H9 (cell line): ENCODE measurements around the gene ADARB2. TPM values are rescaled to one million over a fixed set of nuclear protein-coding genes. Genes with fewer than 3 reads are reported as not detected.

Source experiments
- DNase-seq: peaks from one replicate; pipeline ENCODE4 v3.0.0-alpha.2; 2017
- H2AFZ ChIP-seq: one replicate; pipeline ENCODE4 v1.6.1; 2013; ENCODE audit warnings: mild to moderate bottlenecking, low read length, control low read depth, moderate library complexity
- H2AK5ac ChIP-seq: 2 replicates; pipeline ENCODE4 v1.6.1; 2013; ENCODE audit warnings: low read length, control low read depth, mixed read lengths; ENCODE audit not compliant: insufficient read length
- H2BK120ac ChIP-seq: one replicate; pipeline ENCODE4 v1.6.1; 2013; ENCODE audit warnings: low read depth, mild to moderate bottlenecking, low read length, control low read depth, inconsistent platforms; ENCODE audit not compliant: poor library complexity, severe bottlenecking
- H2BK12ac ChIP-seq: 2 replicates; pipeline ENCODE4 v1.6.1; 2013; ENCODE audit warnings: low read length, control low read depth, mixed read lengths, low read depth; ENCODE audit not compliant: insufficient read length
- H2BK15ac ChIP-seq: 2 replicates; pipeline ENCODE4 v1.6.1; 2013; ENCODE audit warnings: low read depth, low read length, control low read depth
- H2BK20ac ChIP-seq: one replicate; pipeline ENCODE4 v1.6.1; 2013; ENCODE audit warnings: low read depth, mild to moderate bottlenecking, low read length, control low read depth, inconsistent platforms; ENCODE audit not compliant: poor library complexity, severe bottlenecking
- H2BK5ac ChIP-seq: 2 replicates; pipeline ENCODE4 v1.6.1; 2013; ENCODE audit warnings: low read length, control low read depth, mixed read lengths; ENCODE audit not compliant: insufficient read length
- H3K14ac ChIP-seq: 2 replicates; pipeline ENCODE4 v1.6.1; 2013; ENCODE audit warnings: low read length, control low read depth; ENCODE audit not compliant: insufficient read depth
- H3K18ac ChIP-seq: 2 replicates; pipeline ENCODE4 v1.6.1; 2013; ENCODE audit warnings: low read depth, mild to moderate bottlenecking, mixed read lengths, low read length, control low read depth; ENCODE audit not compliant: insufficient read length
- H3K23ac ChIP-seq: 2 replicates; pipeline ENCODE4 v1.6.1; 2013; ENCODE audit warnings: low read length, control low read depth, mixed read lengths, low read depth; ENCODE audit not compliant: insufficient read length
- H3K23me2 ChIP-seq: 2 replicates; pipeline ENCODE4 v1.6.1; 2013; ENCODE audit warnings: low read depth, mild to moderate bottlenecking, mixed read lengths, low read length, control low read depth; ENCODE audit not compliant: insufficient read length, poor library complexity, severe bottlenecking
- H3K27ac ChIP-seq: 2 replicates; pipeline ENCODE4 v1.5.1; 2013; ENCODE audit warnings: low read length, control low read depth, mixed read lengths, low read depth; ENCODE audit not compliant: insufficient read length
- H3K27me3 ChIP-seq: 2 replicates; pipeline ENCODE4 v1.6.1; 2013; ENCODE audit warnings: low read length, control low read depth, inconsistent platforms; ENCODE audit not compliant: insufficient read depth
- H3K4ac ChIP-seq: 2 replicates; pipeline ENCODE4 v1.6.1; 2013; ENCODE audit warnings: low read depth, mild to moderate bottlenecking, control low read depth, inconsistent platforms, low read length, moderate library complexity
- H3K4me1 ChIP-seq: 2 replicates; pipeline ENCODE4 v1.6.1; 2013; ENCODE audit warnings: low read length, control low read depth, inconsistent platforms; ENCODE audit not compliant: insufficient read depth
- H3K4me2 ChIP-seq: 2 replicates; pipeline ENCODE4 v1.6.1; 2013; ENCODE audit warnings: low read length, control low read depth, mixed read lengths; ENCODE audit not compliant: insufficient read length, insufficient read depth
- H3K56ac ChIP-seq: 2 replicates; pipeline ENCODE4 v1.6.1; 2013; ENCODE audit warnings: low read depth, mild to moderate bottlenecking, mixed read lengths, low read length, control low read depth; ENCODE audit not compliant: insufficient read length
- H3K79me1 ChIP-seq: 2 replicates; pipeline ENCODE4 v1.6.1; 2013; ENCODE audit warnings: low read depth, mild to moderate bottlenecking, moderate library complexity, low read length, control low read depth, inconsistent platforms; ENCODE audit not compliant: insufficient read depth, poor library complexity, severe bottlenecking
- H3K79me2 ChIP-seq: 2 replicates; pipeline ENCODE4 v1.6.1; 2013; ENCODE audit warnings: low read length, control low read depth, inconsistent platforms; ENCODE audit not compliant: insufficient read depth
- H3K9ac ChIP-seq: 2 replicates; pipeline ENCODE4 v1.6.1; 2013; ENCODE audit warnings: low read length, control low read depth, mixed read lengths; ENCODE audit not compliant: insufficient read length; ENCODE audit errors: extremely low read depth
- H3K9me3 ChIP-seq: one replicate; pipeline ENCODE4 v1.6.1; 2013; ENCODE audit warnings: low read depth, low read length, inconsistent platforms; ENCODE audit not compliant: control insufficient read depth
- H3T11ph ChIP-seq: one replicate; pipeline ENCODE4 v1.6.1; 2013; ENCODE audit warnings: mild to moderate bottlenecking, low read length, control low read depth, inconsistent platforms
- H4K20me1 ChIP-seq: one replicate; pipeline ENCODE4 v1.6.1; 2013; ENCODE audit not compliant: control insufficient read depth, insufficient read length, insufficient read depth
- H4K5ac ChIP-seq: 2 replicates; pipeline ENCODE4 v1.6.1; 2013; ENCODE audit warnings: low read depth, mild to moderate bottlenecking, mixed read lengths, low read length, control low read depth; ENCODE audit not compliant: insufficient read length
- H4K8ac ChIP-seq: replicated peaks from 2 replicates; pipeline ENCODE4 v1.6.1; 2013; ENCODE audit warnings: low read length, control low read depth, mixed read lengths, low read depth; ENCODE audit not compliant: insufficient read length
- H4K91ac ChIP-seq: 2 replicates; pipeline ENCODE4 v1.6.1; 2013; ENCODE audit warnings: low read depth, mild to moderate bottlenecking, moderate library complexity, mixed read lengths, low read length, control low read depth; ENCODE audit not compliant: insufficient read length
- H3K27ac Mint-ChIP-seq, 3 experiments: 2 replicates in 2 of 3; 3 replicates in 1 of 3; pipeline ENCODE4 v1.8.0; 2020 to 2021; ENCODE audit warnings: mixed read lengths in 3 of 3, mild to moderate bottlenecking in 1 of 3, moderate library complexity in 1 of 3
- H3K27me3 Mint-ChIP-seq: 2 replicates; pipeline ENCODE4 v1.8.0; 2021; ENCODE audit warnings: low read depth, mild to moderate bottlenecking, moderate library complexity, mixed read lengths
- H3K36me3 Mint-ChIP-seq, 3 experiments: 2 replicates in 2 of 3; 3 replicates in 1 of 3; pipeline ENCODE4 v1.8.0; 2020 to 2021; ENCODE audit warnings: low read depth in 3 of 3, mixed read lengths in 3 of 3; ENCODE audit not compliant: insufficient read depth in 1 of 3
- H3K4me1 Mint-ChIP-seq, 2 experiments: 2 replicates each; pipeline ENCODE4 v1.8.0; 2020; ENCODE audit warnings: mixed read lengths in 2 of 2
- H3K4me3 Mint-ChIP-seq, 2 experiments: 2 replicates in 1 of 2; 3 replicates in 1 of 2; pipeline ENCODE4 v1.8.0; 2020 to 2021; ENCODE audit warnings: mild to moderate bottlenecking in 2 of 2, mixed read lengths in 2 of 2, moderate library complexity in 1 of 2
- H3K9me3 Mint-ChIP-seq, 2 experiments: 2 replicates in 1 of 2; 3 replicates in 1 of 2; pipeline ENCODE4 v1.8.0; 2020; ENCODE audit warnings: mild to moderate bottlenecking in 2 of 2, mixed read lengths in 2 of 2, moderate library complexity in 1 of 2
- CTCF ChIP-seq: fragments of 200-600 bp; sonication (generic); conservative IDR thresholded peaks from 3 replicates; pipeline ENCODE4 v1.8.0; 2021; ENCODE audit warnings: antibody characterized with exemption, mild to moderate bottlenecking
- WGBS: extraction: QIAGEN DNeasy Blood & Tissue Kit; methylation state at CpG from one replicate; pipeline ENCODE4 v1.1.7; 2013; ENCODE audit warnings: missing lambda C conversion rate, low lambda C conversion rate, mixed read lengths; ENCODE audit not compliant: insufficient read length; ENCODE audit errors: extremely low coverage; 5-methylcytosine and 5-hydroxymethylcytosine counted together
- total RNA-seq: library from RNA; stranded (reverse); gene quantifications from 2 replicates; pipeline ENCODE4 v1.2.1, GENCODE V29; 2021

ADARB2 gene
- total RNA-seq, 1 experiment from 2014 or later = 0.87 TPM

DNA sequence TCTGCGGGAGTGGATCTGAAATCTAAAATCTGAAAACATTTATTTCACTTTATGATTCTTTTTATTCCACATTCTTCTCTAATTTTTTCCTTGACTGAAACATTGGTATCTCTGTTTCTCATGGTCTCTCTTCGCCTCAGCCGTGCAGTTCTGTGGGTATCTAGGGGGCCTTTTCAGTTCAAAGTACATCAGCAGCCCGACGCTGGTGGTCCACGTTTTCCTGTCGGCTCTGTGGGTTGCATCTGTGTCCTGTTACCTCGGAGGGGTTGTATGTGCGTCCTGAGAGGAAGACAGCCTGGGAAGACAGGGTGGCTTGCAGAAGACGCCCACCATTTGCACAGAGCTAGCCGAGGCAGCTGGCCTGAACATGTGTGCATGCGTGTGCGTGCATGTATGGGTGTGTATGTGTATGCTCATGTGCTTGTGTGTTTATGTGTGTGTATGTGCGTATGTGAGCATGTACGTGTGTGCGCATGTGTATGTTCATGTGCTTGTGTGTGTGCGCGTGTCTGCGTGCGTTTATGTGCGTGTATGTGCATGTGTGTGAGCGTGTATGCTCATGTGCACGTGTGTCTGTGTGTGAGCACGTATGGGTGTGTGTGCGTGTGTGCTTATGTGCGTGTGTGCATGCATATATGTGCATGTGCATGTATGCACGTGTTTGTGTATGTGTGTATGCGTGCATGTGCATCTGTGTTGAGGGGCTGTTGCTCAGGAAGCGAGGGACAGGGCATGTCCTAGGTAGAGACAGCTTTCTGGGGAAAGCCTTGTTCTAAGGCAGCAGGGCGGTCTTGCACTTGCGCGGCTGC is 211.8 kb downstream of the ADARB2 start:
- Mint-ChIP-seq H3K4me3 (no peak overlapping the region), H3K27me3 (peaks cover 8% of the 10 kb centered on the region), H3K27ac (no peak overlapping the region), H3K36me3 (no peaks in the 10 kb centered on the region; a peak in 3 of 7 replicates), H3K9me3 (no peaks in the 10 kb centered on the region), H3K4me1 (peaks cover 40 to 47% of the 10 kb centered on the region in 2 experiments)
- H3K56ac ChIP-seq = no peak overlapping the region
- no peak overlapping the region for H2BK5ac ChIP-seq
- no peaks in the 10 kb centered on the region for H3K23me2 ChIP-seq
- H3K4ac ChIP-seq = no peak overlapping the region
- no peak overlapping the region for H3K9ac ChIP-seq
- peaks cover 3% of the 10 kb centered on the region for H4K20me1 ChIP-seq
- no peak overlapping the region for H3K18ac ChIP-seq
- H2BK120ac ChIP-seq = no peak overlapping the region
- no peak overlapping the region for H4K91ac ChIP-seq
- no peak overlapping the region for H2BK20ac ChIP-seq
- H4K8ac ChIP-seq = no peak overlapping the region
- no peak for TF ChIP-seq CTCF
- H3K79me2 ChIP-seq = no peaks in the 10 kb centered on the region
- no peak for DNase-seq
- no peak overlapping the region for H2AFZ ChIP-seq
- H2AK5ac ChIP-seq = no peak overlapping the region
- H3K4me1 ChIP-seq = peaks cover 8% of the 10 kb centered on the region
- no peak overlapping the region for H3K14ac ChIP-seq
- no peak overlapping the region for H2BK12ac ChIP-seq
- no peak overlapping the region for H3K23ac ChIP-seq
- H3K9me3 ChIP-seq = no peaks in the 10 kb centered on the region
- no peaks in the 10 kb centered on the region for H3K27me3 ChIP-seq
- no peak overlapping the region for H3K27ac ChIP-seq
- H2BK15ac ChIP-seq = no peak overlapping the region
- WGBS = no CpG with 5 or more reads among the region's 32 CpGs
- H3K79me1 ChIP-seq = no peaks in the 10 kb centered on the region
- H3T11ph ChIP-seq = no peak overlapping the region
- no peak overlapping the region for H3K4me2 ChIP-seq
- H4K5ac ChIP-seq = no peak overlapping the region
